Heart right ventricle (tissue), 16 donors: ENCODE data around the gene STAG1. TPM values are rescaled to one million over a fixed set of nuclear protein-coding genes. Genes with fewer than 3 reads are reported as not detected.

Experiments used
- ATAC-seq, 8 donors: fragments of 200-7000 bp; cut with Tn5 transposase; one replicate each; pipeline ENCODE4 v1.9.1; 2020; ENCODE audit warnings: mild to moderate bottlenecking in 8 of 8, moderate library complexity in 8 of 8, moderate number of reproducible peaks in 1 of 8
- DNase-seq, 2 donors: peaks; one replicate each; pipeline ENCODE4 v3.0.0-alpha.2; 2020
- H3K27ac ChIP-seq, 10 donors: fragments of 200-600 bp; sonication (generic) in 2 of 10; one replicate each; pipeline versions ENCODE4 v1.5.0 to v1.8.0; 2020 to 2022; ENCODE audit warnings: mild to moderate bottlenecking in 3 of 10
- H3K27me3 ChIP-seq, 7 donors: fragments of 200-600 bp; one replicate each; pipeline ENCODE4 v1.8.0; 2021 to 2022; ENCODE audit warnings: mild to moderate bottlenecking in 2 of 7
- H3K36me3 ChIP-seq, 9 donors: fragments of 200-600 bp; sonication (generic) in 1 of 9; one replicate each; pipeline versions ENCODE4 v1.5.0 to v1.8.0; 2020 to 2022; ENCODE audit warnings: mild to moderate bottlenecking in 2 of 9
- H3K4me1 ChIP-seq, 9 donors: fragments of 200-600 bp; sonication (generic) in 1 of 9; one replicate each; pipeline versions ENCODE4 v1.5.0 to v1.8.0; 2020 to 2022; ENCODE audit warnings: mild to moderate bottlenecking in 4 of 9
- H3K4me3 ChIP-seq, 10 donors: fragments of 200-600 bp; sonication (generic) in 2 of 10; one replicate each; pipeline versions ENCODE4 v1.5.0 to v1.8.0; 2020 to 2022; ENCODE audit warnings: mild to moderate bottlenecking in 7 of 10, moderate library complexity in 2 of 10
- H3K9me3 ChIP-seq, 11 donors: fragments of 200-600 bp in 10 of 11; sonication (generic) in 2 of 11; one replicate each; pipeline versions ENCODE4 v1.5.0 to v1.8.0; 2013 to 2022; ENCODE audit warnings: mild to moderate bottlenecking in 2 of 11, control low read depth in 1 of 11, moderate library complexity in 1 of 11
- CTCF ChIP-seq, 9 donors: fragments of 200-600 bp; sonication (generic) in 2 of 9; IDR thresholded peaks; one replicate each; pipeline versions ENCODE4 v1.5.0 to v1.8.0; 2021 to 2022; ENCODE audit warnings: antibody characterized with exemption in 9 of 9, mild to moderate bottlenecking in 5 of 9, moderate library complexity in 1 of 9
- WGBS, 2 donors: extraction: QIAGEN DNeasy Blood & Tissue Kit; methylation state at CpG; one replicate each; pipeline ENCODE4 v1.1.7; 2013; ENCODE audit warnings: inconsistent platforms in 1 of 2; 5-methylcytosine and 5-hydroxymethylcytosine counted together
- intact Hi-C, 10 donors: fragments of 100-400 bp; cut with DNase I; formaldehyde crosslinking; loops; one replicate each; pipeline versions ENCODE4 v1.11.1 to v1.14.2; 2022
- polyA plus RNA-seq, 2 donors: library from polyadenylated mRNA; stranded (reverse); fragments of 200-250 nt; gene quantifications; one replicate each; pipeline ENCODE4 v1.2.3, GENCODE V29; 2013
- total RNA-seq, 10 donors: library from RNA; stranded (reverse); fragmentation: NEBNext Ultra II Directional in 3 of 10; extraction: Animal tissue kit (Norgen Biotek cat#: 25700) in 3 of 10; gene quantifications; one replicate each; pipeline versions ENCODE4 v1.2.1 to v1.2.4, GENCODE V29; 2021 to 2023
- donor health status: Arrhythmogenic right ventricular cardiomyopathy.
- donor health status: ischemic (EF 13 %, LVEDD 7.1; RV severe dilation, severe dysfunction).
- donor health status: healthy with polysubstance abuse.
- donor health status: DM: no; HTN: yes; CAD: no.
- donor health status: DM: no; HTN: no; CAD: no.
- donor health status: ischemic (EF 25% LVEDD 6.9; RV normal size, moderate dysfunction).
- donor health status: ischemic (EF 25% LVEDD 5.7; RV mildly dilated, moderate dysfunction).
- donor health status: healthy.
- donor health status: DM: yes; HTN: yes; CAD: no.
- donor health status: Ischemic cardiomyopathy.
- donor health status: ischemic (EF 35%, LVEDD 5.7; RV mildly dilated, moderate dysfunction).
- donor health status: nonischemic (EF 11% LVEDD 7.7; RV severe dilation, severe dysfunction).
- donor health status: DM: yes; HTN: yes; CAD: no.
- donor health status: PGD.
- donor health status: ischemic (EF 29% LVEDD 5.4; RV normal size, mild dysfunction).
- donor health status: nonischemic (EF 23%, LVEDD 6.1; RV moderate dilation, normal function).

Gene STAG1
- total and polyA plus RNA-seq, 12 donors: 8.0 to 27.6 (median 19.6) TPM

- no peak for TF ChIP-seq CTCF (IDR thresholded peaks at IDR 0.05)
- WGBS, 2 donors: 95 to 97% methylated on average over 1 of the region's 1 CpG
- intact Hi-C loops: no loop called here
These were observed 66.3 kb downstream of the STAG1 start for GRCh38 chr3:136685882-136686281.

DNA sequence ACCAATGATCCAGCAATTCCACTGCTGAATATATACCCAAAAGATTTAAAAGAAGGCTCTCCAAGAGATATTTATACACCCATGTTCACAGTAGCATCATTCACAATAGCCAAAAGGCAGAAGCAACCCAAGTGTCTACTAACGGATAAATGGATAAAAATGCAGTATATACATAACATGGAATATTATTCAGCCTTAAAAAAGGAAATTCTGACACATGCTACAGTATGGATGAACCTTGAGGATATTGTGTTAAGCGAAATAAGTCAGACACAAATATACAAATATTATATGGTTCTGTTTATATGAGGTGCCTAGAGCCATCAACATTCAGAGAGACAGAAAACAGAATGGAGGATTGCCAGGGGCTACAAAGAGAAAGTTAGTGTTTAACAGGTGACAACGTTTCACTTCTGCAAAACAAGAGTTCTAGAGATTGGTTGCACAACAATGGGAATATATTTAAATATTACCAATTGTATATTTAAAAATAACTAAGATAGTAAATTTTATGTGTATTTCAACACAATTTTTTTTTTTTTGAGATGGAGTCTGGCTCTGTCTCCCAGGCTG is 69.4 kb downstream of the STAG1 start:
- ATAC-seq: no peak
- H3K27me3 ChIP-seq: no peaks in the 10 kb centered on the region
- no peak for DNase-seq
- peaks cover 0 to 7% (median 0%) of the 10 kb centered on the region in 9 donors for H3K4me1 ChIP-seq
- intact Hi-C loops: no loop called here
- H3K36me3 ChIP-seq: no peaks in the 10 kb centered on the region
- H3K9me3 ChIP-seq: peaks cover 0 to 5% (median 0%) of the 10 kb centered on the region in 11 donors
- WGBS, 2 donors: 93 to 94% methylated on average over 3 of the region's 3 CpGs
- no peak overlapping the region for H3K27ac ChIP-seq
- H3K4me3 ChIP-seq: no peak overlapping the region
- no peak for TF ChIP-seq CTCF (IDR thresholded peaks at IDR 0.05)

More at GRCh38 chr3:136685882-136686281, 66.3 kb downstream of the STAG1 start:
- Histone ChIP-seq H3K36me3 (no peaks in the 10 kb centered on the region), H3K4me3 (no peak overlapping the region), H3K9me3 (peaks cover 0 to 5% (median 0%) of the 10 kb centered on the region in 11 donors), H3K4me1 (peaks cover 0 to 24% (median 12%) of the 10 kb centered on the region in 9 donors), H3K27me3 (no peaks in the 10 kb centered on the region), H3K27ac (no peak overlapping the region)
- ATAC-seq (no peak), DNase-seq (no peak)

GRCh38 chr3:136678981-136679380 is 73.2 kb downstream of the STAG1 start:
- H3K36me3 ChIP-seq: no peaks in the 10 kb centered on the region
- DNase-seq: no peak
- 97 to 99% methylated on average over 4 of the region's 4 CpGs for WGBS, 2 donors
- no peak for ATAC-seq
- peaks cover 0 to 5% (median 0%) of the 10 kb centered on the region in 11 donors for H3K9me3 ChIP-seq
- TF ChIP-seq CTCF (IDR thresholded peaks at IDR 0.05): no peak
- H3K4me3 ChIP-seq: no peak overlapping the region
- no peak overlapping the region for H3K27ac ChIP-seq
- peaks cover 0 to 29% (median 6%) of the 10 kb centered on the region in 9 donors for H3K4me1 ChIP-seq
- intact Hi-C loops: no loop called here
- H3K27me3 ChIP-seq: no peaks in the 10 kb centered on the region

DNA sequence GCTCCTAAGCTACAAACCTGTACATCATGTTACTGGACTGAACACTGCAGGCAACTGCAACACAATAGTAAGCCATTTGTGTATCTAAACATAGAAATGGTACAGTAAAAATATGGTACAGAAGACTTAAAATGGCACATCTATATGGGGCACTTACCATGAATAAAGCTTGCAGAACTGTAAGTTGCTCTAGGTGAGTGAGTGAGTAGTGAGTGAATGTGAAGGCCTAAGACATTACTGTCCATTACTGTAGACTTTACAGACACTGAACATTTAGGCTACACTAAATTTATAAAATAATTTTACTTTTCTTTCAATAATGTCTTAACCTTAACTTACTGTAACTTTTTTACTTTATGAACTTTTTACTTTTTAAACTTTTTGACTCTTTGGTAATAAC is 76.2 kb downstream of the STAG1 start:
- TF ChIP-seq CTCF (IDR thresholded peaks at IDR 0.05): no peak
- Histone ChIP-seq H3K9me3 (peaks cover 0 to under 1% (median 0%) of the 10 kb centered on the region in 11 donors), H3K4me3 (no peak overlapping the region), H3K36me3 (peaks cover 0 to 6% (median 0%) of the 10 kb centered on the region in 9 donors), H3K27ac (no peak overlapping the region), H3K27me3 (no peaks in the 10 kb centered on the region), H3K4me1 (peaks cover 0 to 46% (median 17%) of the 10 kb centered on the region in 9 donors)
- no peak for ATAC-seq
- intact Hi-C loops: no loop called here
- DNase-seq: no peak
